ENCODE measurements around the gene C2.

C2 gene

GRCh38 chr6:31965700-31966099, 38.2 kb downstream of the C2 start:
- H3K4me3 ChIP-seq = no peak overlapping the region
- no peak for TF ChIP-seq CTCF (IDR thresholded peaks at IDR 0.05)
- no peaks in the 10 kb centered on the region for H3K27me3 ChIP-seq
- peaks cover 60 to 100% (median 94%) of the 10 kb centered on the region in 3 donors for H3K36me3 ChIP-seq
- intact Hi-C loops (cut with DNase I; ENCODE audit: low total_unique reads) = no loop called here
- DNase-seq = no peak
- H3K27ac ChIP-seq = no peak overlapping the region
- H3K9me3 ChIP-seq = no peaks in the 10 kb centered on the region
- H3K4me1 ChIP-seq = peaks cover 0 to 12% (median 9%) of the 10 kb centered on the region in 4 donors

GRCh38 chr6:31966506-31966905, 39.0 kb downstream of the C2 start:
- peaks cover 57 to 92% (median 86%) of the 10 kb centered on the region in 3 donors for H3K36me3 ChIP-seq
- intact Hi-C loops (cut with DNase I; ENCODE audit: low total_unique reads) = no loop called here

GRCh38 chr6:31966997-31967925, 39.7 kb downstream of the C2 start:
- Histone ChIP-seq H3K9me3 (no peaks in the 10 kb centered on the region), H3K27me3 (no peaks in the 10 kb centered on the region), H3K36me3 (peaks cover 50 to 84% (median 79%) of the 10 kb centered on the region in 3 donors), H3K27ac (no peak overlapping the region), H3K4me1 (peaks cover 0 to 21% (median 16%) of the 10 kb centered on the region in 4 donors), H3K4me3 (no peak overlapping the region)
- DNase-seq = peak in 1 of 2 donors; percentile 13
- intact Hi-C loops (cut with DNase I; ENCODE audit: low total_unique reads) = no loop called here
- no peak for TF ChIP-seq CTCF (IDR thresholded peaks at IDR 0.05)

More at GRCh38 chr6:31966506-31966905, 39.0 kb downstream of the C2 start:
- Histone ChIP-seq H3K27ac (no peak overlapping the region), H3K27me3 (no peaks in the 10 kb centered on the region), H3K4me1 (peaks cover 0 to 20% (median 15%) of the 10 kb centered on the region in 4 donors), H3K4me3 (no peak overlapping the region), H3K9me3 (no peaks in the 10 kb centered on the region)
- TF ChIP-seq CTCF (IDR thresholded peaks at IDR 0.05) = no peak
- DNase-seq = no peak

- H3K4me1 ChIP-seq = peaks cover 0 to 25% (median 19%) of the 10 kb centered on the region in 4 donors
- no peak for DNase-seq
- TF ChIP-seq CTCF (IDR thresholded peaks at IDR 0.05) = no peak
- peaks cover 44 to 78% (median 72%) of the 10 kb centered on the region in 3 donors for H3K36me3 ChIP-seq
- no peak overlapping the region for H3K4me3 ChIP-seq
- no peaks in the 10 kb centered on the region for H3K27me3 ChIP-seq
- intact Hi-C loops (cut with DNase I; ENCODE audit: low total_unique reads) = no loop called here
- no peaks in the 10 kb centered on the region for H3K9me3 ChIP-seq
- H3K27ac ChIP-seq = no peak overlapping the region
Measured at GRCh38 chr6:31967926-31968320, 40.4 kb downstream of the C2 start.

- peak in 1 of 2 donors; percentile 9 for DNase-seq
- intact Hi-C loops (cut with DNase I; ENCODE audit: low total_unique reads) = no loop called here
- Histone ChIP-seq H3K4me1 (peaks cover 0 to 29% (median 23%) of the 10 kb centered on the region in 4 donors), H3K27me3 (no peaks in the 10 kb centered on the region), H3K27ac (no peak overlapping the region), H3K4me3 (no peak overlapping the region), H3K9me3 (no peaks in the 10 kb centered on the region), H3K36me3 (peaks cover 40 to 74% (median 68%) of the 10 kb centered on the region in 3 donors)
- no peak for TF ChIP-seq CTCF (IDR thresholded peaks at IDR 0.05)
Measured at GRCh38 chr6:31968326-31968725, 40.8 kb downstream of the C2 start.
